ENCODE measurements around the gene TMEM59.
"Not testable (repeated sequence)": the region's sequence is repeated elsewhere in the genome, so short reads cannot be mapped to it uniquely, and the experiment has no call there.

Gene TMEM59, protein sequence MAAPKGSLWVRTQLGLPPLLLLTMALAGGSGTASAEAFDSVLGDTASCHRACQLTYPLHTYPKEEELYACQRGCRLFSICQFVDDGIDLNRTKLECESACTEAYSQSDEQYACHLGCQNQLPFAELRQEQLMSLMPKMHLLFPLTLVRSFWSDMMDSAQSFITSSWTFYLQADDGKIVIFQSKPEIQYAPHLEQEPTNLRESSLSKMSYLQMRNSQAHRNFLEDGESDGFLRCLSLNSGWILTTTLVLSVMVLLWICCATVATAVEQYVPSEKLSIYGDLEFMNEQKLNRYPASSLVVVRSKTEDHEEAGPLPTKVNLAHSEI

DNA sequence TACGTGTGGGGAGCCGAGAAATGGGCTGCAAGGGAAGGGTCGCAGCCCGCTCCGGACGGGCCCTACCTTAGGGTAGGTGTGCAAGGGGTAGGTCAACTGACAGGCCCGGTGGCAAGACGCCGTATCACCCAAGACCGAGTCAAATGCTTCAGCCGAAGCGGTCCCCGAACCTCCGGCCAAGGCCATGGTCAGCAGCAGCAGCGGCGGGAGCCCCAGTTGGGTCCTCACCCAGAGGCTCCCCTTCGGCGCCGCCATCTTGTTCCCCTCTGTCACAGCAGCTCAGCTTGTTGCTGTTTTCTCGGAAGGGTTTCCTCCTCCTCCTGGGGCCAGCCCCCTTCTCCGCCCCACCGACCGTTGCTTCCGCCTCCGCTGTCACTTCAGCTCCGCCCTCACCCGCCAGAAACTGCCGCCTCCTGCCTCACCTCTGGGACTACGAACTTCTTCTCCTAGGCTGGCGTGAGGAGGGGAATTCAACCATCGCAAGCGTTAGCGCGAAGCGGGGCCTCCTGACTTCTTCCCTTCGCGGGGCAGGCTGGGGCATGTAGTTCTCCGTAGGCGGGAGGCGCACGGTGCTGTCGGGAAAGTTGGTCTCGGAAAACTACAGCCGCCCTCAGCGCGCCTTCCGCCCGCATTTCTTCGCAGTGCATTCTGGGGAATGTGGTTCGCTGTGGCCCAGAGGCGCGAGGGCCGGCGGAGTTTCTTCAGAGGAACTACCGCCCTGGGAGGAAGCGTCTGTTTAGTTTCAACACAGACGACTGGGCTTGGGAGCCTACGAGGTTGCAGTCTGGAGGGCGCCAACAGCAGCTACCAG, at the start of gene TMEM59, which contains the start of gene TCEANC2:
TSS of gene TMEM59 (minus strand) at position 271 of the 811 bp plus-strand sequence. CDS start at position 255, 16 bp downstream.
TSS of gene TCEANC2 (plus strand) at position 675 of the 811 bp plus-strand sequence. CDS start 815 bp downstream, outside the sequence.
- Histone ChIP-seq H3K27ac (peak within 1 kb of the TSS; percentile 64 to 95 (median 91)), H3K9ac (peak within 1 kb of the TSS; percentile 83 to 92 (median 89)), H3K36me3 (peaks cover 0 to 25% (median 4%) of the 10 kb centered on the region in 11 experiments; a peak in 13 of 22 replicates), H3K4me2 (peak within 1 kb of the TSS; percentile 90 to 98 (median 95)), H4K20me1 (peaks cover 0 to 38% (median 11%) of the 10 kb centered on the region in 11 experiments; a peak in 15 of 22 replicates), H3K27me3 (no peaks in the 10 kb centered on the region; a peak in 1 of 22 replicates), H3K4me1 (peaks cover 17 to 58% (median 35%) of the 10 kb centered on the region in 10 experiments), H3K9me3 (replicated peaks in 1 of 11) (no peaks in the 10 kb centered on the region), H3K4me3 (peak within 1 kb of the TSS; percentile 75 to 98 (median 90))
- peak in 4 of 11 experiments; percentile 15 to 62 (median 24); a peak in 1 of 22 replicates for TF ChIP-seq Cebpa-rat (IDR thresholded peaks at IDR 0.05)

DNA sequence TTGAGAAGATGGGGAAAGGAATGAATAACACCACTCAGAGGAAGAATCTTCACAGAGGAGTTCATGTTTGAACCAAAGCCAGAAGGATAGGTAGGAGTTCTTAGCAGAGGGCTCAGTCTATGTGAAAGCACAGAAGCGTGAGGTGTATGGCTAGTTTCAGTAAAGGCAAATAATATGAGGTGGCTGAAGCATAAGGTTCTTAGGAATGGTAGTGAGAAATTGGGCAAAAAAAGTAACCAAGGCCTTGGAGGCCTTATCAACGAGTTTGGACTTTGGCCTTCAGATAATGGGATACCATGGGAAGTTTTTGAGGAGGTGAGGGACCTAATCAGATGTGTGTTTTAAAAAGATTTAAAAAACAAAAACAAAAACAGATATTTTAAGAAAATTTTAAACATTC, 47.5 kb upstream of the TMEM59 start:
- H3K27me3 ChIP-seq = no peaks in the 10 kb centered on the region
- peaks cover 0 to 11% (median 0%) of the 10 kb centered on the region in 11 experiments; a peak in 4 of 22 replicates for H3K9me3 ChIP-seq (replicated peaks in 1 of 11)
- H3K36me3 ChIP-seq = peaks cover 18 to 61% (median 37%) of the 10 kb centered on the region in 11 experiments; a peak in 21 of 22 replicates
- peaks cover 0 to 23% (median 9%) of the 10 kb centered on the region in 10 experiments; a peak in 14 of 20 replicates for H3K4me1 ChIP-seq
- TF ChIP-seq Cebpa-rat (IDR thresholded peaks at IDR 0.05) = no peak
- no peak overlapping the region for H3K27ac ChIP-seq
- no peak overlapping the region for H3K4me2 ChIP-seq
- no peaks in the 10 kb centered on the region for H4K20me1 ChIP-seq
- no peak overlapping the region for H3K4me3 ChIP-seq
- no peak overlapping the region for H3K9ac ChIP-seq

DNA sequence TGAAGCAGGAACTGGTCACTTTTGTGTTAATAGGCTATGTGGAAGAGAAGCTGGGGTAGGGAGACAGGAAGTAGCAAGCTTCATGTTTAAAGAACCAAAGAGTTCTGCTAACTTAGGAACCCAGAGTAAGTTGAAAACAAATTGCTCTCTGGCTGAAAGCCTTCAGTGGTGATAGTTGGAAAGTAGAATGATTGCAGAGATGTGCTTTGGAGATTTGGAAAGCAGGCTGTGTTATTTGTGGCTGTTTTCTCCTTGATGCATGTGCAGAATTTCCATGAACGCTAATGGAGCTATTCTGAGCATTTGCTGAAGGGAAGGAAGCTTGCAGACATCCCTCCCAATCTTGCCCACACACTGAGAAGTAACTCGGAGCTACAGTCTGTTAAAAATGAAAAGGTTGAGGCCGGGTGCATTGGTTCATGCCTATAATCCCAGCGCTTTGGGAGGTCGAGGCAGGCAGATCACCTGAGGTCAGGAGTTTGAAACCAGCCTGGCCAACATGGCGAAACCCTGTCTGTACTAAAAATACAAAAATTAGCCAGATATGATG, 46.1 kb upstream of the TMEM59 start:
- Histone ChIP-seq H3K4me1 (peaks cover 0 to 26% (median 10%) of the 10 kb centered on the region in 10 experiments; a peak in 14 of 20 replicates), H3K9me3 (replicated peaks in 1 of 11) (peaks cover 0 to 11% (median 0%) of the 10 kb centered on the region in 11 experiments; a peak in 4 of 22 replicates), H3K36me3 (peaks cover 18 to 55% (median 37%) of the 10 kb centered on the region in 11 experiments; a peak in 21 of 22 replicates), H3K4me2 (peak overlapping the region in 2 of 11 experiments; percentile 49 to 67; a peak in 5 of 22 replicates), H3K9ac (no peak overlapping the region), H3K27me3 (no peaks in the 10 kb centered on the region), H3K27ac (no peak overlapping the region), H4K20me1 (no peaks in the 10 kb centered on the region), H3K4me3 (no peak overlapping the region)
- TF ChIP-seq Cebpa-rat (IDR thresholded peaks at IDR 0.05) = no peak

DNA sequence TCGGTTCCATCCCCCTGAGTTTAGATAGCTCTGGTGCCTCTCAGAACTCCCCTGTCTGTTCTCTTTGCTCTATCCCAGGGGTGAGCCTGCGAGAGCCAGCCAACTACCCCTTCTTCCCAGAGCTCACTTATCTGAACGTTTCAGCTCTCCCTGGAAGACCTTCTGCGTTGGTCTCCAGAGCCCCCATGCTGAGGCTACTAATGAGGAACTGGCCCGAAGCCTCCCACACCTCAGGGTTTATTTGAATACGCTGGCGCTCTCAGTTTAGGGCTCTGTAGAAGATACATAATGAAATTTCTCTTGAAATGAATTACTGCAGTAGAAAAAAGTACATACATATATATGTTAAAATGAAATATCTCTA, 43.9 kb upstream of the TMEM59 start:
- Histone ChIP-seq H3K4me3 (no peak overlapping the region), H3K27ac (no peak overlapping the region; a peak in 1 of 22 replicates), H3K27me3 (no peaks in the 10 kb centered on the region), H3K9me3 (replicated peaks in 1 of 11) (no peaks in the 10 kb centered on the region), H3K9ac (no peak overlapping the region), H3K4me1 (peaks cover 0 to 26% (median 10%) of the 10 kb centered on the region in 10 experiments; a peak in 14 of 20 replicates), H4K20me1 (no peaks in the 10 kb centered on the region), H3K36me3 (peaks cover 14 to 49% (median 31%) of the 10 kb centered on the region in 11 experiments; a peak in 21 of 22 replicates), H3K4me2 (no peak overlapping the region)
- no peak for TF ChIP-seq Cebpa-rat (IDR thresholded peaks at IDR 0.05)

DNA sequence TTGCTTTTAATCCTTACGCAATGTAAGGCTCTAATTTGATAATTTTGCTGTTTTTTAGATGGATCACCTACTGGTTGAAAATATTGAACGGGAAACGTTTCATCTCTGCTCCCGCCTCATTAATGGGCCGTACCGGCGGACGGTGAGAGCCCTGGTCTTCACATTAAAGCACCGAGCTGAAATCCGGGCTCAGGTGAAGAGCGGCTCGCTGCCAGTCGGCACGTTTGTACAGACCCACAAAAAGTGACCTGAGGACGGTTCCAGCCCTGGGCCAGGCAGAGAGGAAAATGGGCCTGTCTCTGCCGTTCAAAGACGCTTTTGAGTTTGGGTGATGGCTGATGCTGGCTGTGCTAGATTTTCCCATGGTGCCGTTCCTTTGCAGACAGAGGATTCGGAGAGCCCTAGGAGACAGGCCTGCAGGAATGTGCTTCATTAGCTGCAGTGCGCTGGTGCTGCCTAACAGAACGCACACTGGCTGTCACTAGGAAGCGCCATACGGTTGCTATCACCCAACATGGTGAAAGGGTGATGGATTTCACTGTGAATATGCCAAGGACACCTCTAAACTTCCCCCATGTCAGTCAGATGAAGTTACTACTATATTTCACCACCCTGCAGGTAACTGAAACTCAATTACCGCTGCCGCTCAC, 43.3 kb upstream of the TMEM59 start:
- H3K4me1 ChIP-seq = peaks cover 0 to 26% (median 10%) of the 10 kb centered on the region in 10 experiments; a peak in 14 of 20 replicates
- no peak for TF ChIP-seq Cebpa-rat (IDR thresholded peaks at IDR 0.05)
- no peak overlapping the region for H3K9ac ChIP-seq
- no peaks in the 10 kb centered on the region for H3K27me3 ChIP-seq
- no peak overlapping the region for H3K4me3 ChIP-seq
- peaks cover 9 to 44% (median 26%) of the 10 kb centered on the region in 11 experiments; a peak in 21 of 22 replicates for H3K36me3 ChIP-seq
- no peaks in the 10 kb centered on the region for H4K20me1 ChIP-seq
- H3K27ac ChIP-seq = peak overlapping the region in 7 of 11 experiments; percentile 20 to 63 (median 46); a peak in 12 of 22 replicates
- H3K4me2 ChIP-seq = peak overlapping the region in 5 of 11 experiments; percentile 7 to 61 (median 40); a peak in 9 of 22 replicates
- no peaks in the 10 kb centered on the region for H3K9me3 ChIP-seq (replicated peaks in 1 of 11)

DNA sequence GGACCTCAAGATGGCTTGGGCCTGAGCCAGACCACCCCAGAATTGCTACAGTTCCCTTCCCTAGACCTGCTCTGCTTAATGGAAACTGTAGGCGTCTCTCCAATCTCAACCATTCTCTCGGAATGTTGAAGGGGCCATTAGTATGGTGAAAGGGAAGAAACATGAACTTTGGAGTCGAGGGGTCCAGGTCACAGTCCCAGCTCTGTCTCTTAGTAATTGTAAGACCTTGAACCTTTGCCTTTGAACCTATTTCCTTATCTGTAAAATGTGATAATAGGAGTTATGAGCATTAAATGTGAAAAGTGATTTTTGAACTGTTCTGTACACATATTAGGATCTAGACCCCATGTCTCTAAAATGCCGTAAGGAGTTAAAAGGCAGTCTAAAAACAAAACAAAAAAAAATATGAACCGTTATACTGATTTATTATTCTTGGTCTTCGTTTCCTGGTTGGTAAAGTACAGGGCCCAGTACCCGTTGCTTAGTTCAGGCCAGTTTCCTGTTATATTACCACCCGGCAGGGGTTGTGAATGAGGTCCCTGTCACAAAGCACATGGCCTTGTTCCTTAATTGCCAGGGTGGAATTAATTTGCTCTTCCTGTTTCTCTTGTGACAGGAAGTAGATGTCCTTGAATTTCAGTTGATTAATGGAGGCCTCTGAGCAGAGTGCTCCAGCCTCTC, 42.7 kb upstream of the TMEM59 start:
- no peaks in the 10 kb centered on the region for H3K9me3 ChIP-seq (replicated peaks in 1 of 11)
- H3K27me3 ChIP-seq = no peaks in the 10 kb centered on the region
- H3K4me3 ChIP-seq = no peak overlapping the region
- no peak overlapping the region for H3K9ac ChIP-seq
- H3K4me1 ChIP-seq = peaks cover 0 to 26% (median 10%) of the 10 kb centered on the region in 10 experiments; a peak in 14 of 20 replicates
- H3K4me2 ChIP-seq = peak overlapping the region in 5 of 11 experiments; percentile 7 to 61 (median 40); a peak in 10 of 22 replicates
- TF ChIP-seq Cebpa-rat (IDR thresholded peaks at IDR 0.05) = no peak
- peak overlapping the region in 7 of 11 experiments; percentile 20 to 63 (median 46); a peak in 12 of 22 replicates for H3K27ac ChIP-seq
- no peaks in the 10 kb centered on the region for H4K20me1 ChIP-seq
- H3K36me3 ChIP-seq = peaks cover 8 to 41% (median 26%) of the 10 kb centered on the region in 11 experiments; a peak in 21 of 22 replicates

DNA sequence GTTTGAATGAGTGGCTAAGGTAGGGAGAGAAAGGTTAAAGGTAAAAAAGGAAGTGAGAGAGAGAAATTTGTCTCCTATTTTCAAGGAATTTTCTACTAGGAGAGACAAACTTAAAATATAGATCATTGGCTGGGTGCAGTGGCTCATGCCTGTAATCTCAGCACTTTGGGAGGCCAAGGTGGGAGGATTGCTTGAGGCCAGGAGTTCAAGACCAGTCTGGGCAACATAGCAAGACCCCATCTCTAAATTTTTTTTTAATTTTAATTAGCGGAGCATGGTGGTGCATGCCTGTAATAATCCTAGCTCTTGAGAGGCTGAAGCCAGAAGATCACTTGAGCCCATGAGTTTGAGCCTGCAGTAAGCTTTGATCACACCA, 41.7 kb upstream of the TMEM59 start:
- H4K20me1 ChIP-seq; H3K27me3 ChIP-seq; H3K4me3 ChIP-seq; H3K4me2 ChIP-seq; H3K9me3 ChIP-seq (replicated peaks in 1 of 11); H3K9ac ChIP-seq; H3K27ac ChIP-seq: not testable (repeated sequence)
- H3K36me3 ChIP-seq = peaks cover 11 to 44% (median 26%) of the 10 kb centered on the region in 11 experiments; a peak in 21 of 22 replicates
- H3K4me1 ChIP-seq = peaks cover 0 to 25% (median 10%) of the 10 kb centered on the region in 10 experiments; a peak in 14 of 20 replicates

All from BLaER1 treated with 17β-estradiol and CSF1 and Interleukin-3, amounts not matched to agents 10 nM and 100 nM (cell line).